HG03064 (cell line): ENCODE data around the gene NOL12.
A peak's percentile ranks its signal among the peaks of the same experiment; 100 is the strongest.

Experiments used
- ATAC-seq: cut with Tn5 transposase; IDR thresholded peaks from one replicate; pipeline ENCODE4 v1.9.1; 2021; ENCODE audit warnings: low read depth; ENCODE audit not compliant: unreplicated experiment

NOL12 gene

DNA sequence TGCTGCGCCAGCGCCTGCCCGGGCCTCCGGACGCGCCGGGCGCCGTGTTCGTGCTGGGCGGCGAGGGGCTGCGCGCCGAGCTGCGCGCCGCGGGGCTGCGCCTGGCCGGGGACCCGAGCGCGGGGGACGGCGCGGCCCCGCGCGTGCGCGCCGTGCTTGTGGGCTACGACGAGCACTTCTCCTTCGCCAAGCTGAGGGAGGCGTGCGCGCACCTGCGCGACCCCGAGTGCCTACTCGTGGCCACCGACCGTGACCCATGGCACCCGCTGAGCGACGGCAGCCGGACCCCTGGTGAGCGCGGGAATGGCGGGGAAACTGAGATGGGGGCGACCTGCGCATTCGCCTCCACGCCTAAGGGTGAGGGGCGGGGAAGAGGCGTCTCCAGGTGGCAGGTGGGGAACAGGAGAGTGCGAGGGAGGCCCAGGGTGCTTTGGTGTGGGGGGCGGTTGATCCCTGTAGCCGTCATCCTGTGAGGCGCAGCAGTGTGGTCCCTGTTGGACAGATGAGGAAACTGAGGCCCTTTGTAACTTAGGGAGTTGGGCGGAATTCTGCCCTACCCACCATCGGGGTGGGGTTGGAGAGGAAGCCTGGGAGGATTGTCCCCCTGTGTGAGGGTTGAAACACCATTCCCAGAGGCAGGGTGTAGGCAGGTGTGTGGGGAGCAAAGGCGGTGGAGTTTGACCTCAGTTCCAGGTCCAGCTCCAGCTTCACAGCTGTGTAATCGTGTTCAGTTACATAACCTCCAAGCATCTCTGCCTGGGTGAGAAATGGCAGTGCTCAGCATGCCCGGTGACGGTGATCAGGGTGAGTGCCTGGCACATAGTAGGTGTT, 26.9 kb upstream of the NOL12 start:
- peak; percentile 7 for ATAC-seq

DNA sequence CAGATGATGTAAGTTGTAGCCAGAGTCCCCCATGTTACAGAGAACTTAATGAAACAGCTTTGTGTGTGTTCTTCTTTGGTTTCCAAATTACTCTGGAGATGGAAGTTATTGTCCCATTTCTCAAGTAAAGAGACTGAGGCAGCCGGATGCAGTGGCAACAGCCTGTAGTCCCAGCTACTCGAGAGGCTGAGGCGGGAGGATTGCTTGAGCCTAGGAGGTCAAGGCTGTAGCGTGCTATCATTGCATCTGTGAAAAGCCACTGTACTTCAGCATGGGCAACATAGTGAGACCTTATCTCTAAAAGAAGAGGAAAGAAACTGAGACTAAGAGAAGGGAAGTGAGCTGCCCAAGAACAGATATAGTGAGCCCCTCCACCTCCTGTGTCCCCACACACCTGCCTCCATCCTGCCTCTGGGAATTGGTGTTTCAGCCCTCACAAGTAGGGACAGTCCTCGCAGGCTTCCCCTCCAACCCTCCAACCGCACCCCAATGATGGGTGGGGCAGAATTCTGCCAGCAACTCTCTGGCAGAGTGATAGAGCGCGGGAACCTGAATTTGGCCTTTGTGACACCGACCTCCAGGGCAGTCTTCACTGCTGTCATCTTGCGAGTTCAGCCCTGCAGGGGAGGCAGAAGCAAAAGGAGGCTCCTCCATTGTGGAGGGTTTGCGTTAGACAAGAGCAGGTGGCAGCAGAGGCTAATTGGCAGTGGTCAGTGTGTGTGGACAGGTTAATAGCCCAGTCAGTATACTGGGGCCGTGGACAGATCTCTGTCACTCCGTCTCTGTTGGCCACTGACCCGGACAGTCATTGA, 26.0 kb upstream of the NOL12 start:
- ATAC-seq: no peak

DNA sequence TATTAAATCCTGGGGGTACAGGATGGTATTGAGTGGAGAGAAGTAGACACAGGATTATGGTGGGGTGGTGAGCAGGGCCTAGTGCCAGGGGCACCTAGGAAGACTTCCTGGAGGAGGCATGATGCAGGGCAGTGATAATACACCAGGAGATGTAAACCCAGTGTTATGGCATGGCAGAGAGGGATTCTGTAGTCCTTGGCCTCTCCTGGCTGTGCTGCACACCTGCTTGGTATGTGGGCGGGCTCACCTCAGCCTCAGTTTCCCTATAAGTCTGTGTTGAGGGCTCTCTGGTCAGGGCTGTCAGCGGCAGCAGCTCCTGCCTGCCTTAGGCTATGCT, 25.5 kb upstream of the NOL12 start:
- ATAC-seq: no peak

DNA sequence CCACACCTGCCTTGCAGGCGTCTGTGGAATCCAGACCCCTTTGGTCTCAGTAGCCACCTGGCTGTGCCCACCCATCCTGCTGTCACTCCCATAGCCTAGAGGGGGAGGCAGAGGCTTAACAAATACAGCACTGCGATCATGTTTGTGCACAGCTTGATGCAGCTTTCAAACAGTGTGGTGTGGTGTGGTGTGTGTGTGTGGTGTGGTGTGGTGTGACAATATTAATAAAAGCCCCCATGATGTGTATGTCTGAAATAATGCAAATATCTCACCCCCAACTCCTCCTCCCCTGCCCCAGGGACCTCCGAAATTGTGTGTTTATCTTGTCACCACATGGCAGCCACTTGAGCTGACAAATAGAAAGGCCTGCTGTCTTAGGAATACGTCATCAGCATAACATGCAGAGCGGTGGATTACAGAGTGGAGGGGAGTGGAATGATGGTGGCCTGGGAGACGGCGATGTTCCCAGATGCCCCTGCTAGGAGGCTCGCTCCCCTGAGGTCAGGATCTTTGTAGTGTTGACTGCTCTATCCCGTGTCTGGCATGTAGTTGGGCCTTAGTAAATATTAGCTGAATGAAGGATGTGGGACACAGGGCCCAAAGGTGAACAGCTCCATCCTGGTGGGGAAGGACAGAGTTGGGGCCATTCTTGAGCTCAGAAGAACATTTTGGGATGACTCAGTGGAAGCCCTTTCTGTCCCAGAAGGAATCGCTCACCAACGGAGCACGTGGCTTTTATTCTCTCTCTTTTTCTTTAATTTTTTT, 24.8 kb upstream of the NOL12 start:
- ATAC-seq: no peak

DNA sequence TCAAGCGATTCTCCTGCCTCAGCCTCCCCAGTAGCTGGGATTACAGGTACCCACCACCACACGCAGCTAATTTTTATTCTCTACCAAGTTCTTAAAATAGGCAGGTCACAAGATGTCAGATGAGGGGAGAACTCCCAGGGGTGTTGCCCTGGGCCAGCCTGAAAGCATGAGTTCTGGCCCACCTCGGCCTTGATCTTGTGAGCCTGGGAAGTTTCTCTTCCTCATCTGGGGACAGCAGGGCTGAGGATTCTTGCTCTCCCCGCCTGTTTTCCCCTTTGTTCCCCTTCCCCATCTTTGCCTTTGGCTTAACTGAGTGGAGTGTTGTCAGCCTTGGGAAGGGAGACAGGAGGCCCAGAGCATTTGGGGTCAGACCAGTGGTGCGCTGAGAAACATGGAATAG, 24.1 kb upstream of the NOL12 start:
- ATAC-seq: no peak

DNA sequence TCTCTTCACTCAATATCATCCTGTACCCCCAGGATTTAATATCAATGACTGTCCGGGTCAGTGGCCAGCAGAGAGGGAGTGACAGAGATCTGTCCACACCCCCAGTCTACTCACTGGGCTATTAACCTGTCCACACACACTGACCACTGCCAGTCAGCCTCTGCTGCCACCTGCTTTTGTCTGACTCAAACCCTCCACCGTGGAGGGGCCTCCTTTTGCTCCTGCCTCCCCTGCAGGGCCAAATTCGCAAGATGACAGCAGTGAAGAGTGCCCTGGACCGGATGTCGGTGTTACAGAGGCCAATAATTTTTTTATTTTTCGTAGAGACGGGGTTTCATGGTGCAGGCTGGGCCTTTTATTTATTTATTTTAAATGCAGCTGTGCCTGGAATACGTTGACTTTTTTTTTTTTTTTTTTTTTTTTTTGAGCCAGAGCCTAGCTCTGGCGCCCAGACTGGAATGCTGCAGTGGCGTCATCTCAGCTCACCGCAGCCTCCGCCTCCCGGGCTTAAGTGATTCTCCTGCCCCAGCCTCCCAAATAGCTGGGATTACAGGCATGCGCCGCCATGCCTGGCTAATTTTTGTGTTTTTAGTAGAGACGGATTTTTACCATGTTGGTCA, 22.5 kb upstream of the NOL12 start:
- ATAC-seq: no peak

DNA sequence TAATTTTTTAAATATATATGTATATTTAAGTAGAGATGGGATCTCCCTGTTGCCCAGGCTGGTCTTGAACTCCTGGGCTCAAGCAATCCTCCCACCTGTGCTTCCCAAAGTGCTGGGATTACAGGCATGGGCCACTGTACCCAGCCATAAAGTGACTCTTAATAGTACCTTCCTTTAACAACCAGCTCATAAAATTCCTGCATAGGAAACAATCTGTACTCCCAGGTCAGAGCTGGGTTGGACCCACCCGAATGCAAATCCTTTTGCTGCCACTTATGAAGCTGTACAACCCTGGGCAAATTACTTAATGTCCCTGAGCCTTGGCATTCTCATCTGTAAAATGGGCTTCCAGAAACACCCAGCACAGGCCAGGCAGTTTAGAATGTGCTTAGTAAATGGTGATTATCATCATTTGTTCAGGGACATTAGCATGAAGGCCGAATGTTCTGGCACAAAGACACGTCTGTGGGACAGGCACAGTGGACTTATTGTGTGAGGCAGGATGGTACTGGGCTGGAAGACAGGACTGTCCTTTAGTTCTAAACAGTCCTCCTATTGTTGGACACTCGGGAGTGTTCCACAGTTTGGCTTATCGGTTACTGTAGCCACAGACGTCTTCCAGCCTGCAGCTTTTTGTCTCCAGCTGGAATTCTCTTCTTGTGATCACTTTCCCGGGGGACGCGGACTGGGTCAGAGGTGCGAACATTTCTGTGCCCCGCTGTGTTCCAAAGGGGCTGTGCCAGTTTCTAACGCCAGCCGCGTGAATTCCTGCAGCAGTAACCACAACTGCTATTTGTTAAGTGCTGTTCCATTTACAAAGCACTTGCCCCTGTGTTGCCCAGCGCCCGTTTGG, 21.7 kb upstream of the NOL12 start:
- no peak for ATAC-seq

DNA sequence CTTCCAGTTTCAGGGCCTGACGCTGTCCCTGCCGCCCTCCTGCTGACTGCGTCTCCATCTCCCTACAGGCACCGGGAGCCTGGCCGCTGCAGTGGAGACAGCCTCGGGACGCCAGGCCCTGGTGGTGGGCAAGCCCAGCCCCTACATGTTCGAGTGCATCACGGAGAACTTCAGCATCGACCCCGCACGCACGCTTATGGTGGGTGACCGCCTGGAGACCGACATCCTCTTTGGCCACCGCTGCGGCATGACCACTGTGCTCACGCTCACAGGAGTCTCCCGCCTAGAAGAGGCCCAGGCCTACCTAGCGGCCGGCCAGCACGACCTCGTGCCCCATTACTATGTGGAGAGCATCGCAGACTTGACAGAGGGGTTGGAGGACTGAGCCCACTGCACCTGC, 20.7 kb upstream of the NOL12 start:
- ATAC-seq: no peak

DNA sequence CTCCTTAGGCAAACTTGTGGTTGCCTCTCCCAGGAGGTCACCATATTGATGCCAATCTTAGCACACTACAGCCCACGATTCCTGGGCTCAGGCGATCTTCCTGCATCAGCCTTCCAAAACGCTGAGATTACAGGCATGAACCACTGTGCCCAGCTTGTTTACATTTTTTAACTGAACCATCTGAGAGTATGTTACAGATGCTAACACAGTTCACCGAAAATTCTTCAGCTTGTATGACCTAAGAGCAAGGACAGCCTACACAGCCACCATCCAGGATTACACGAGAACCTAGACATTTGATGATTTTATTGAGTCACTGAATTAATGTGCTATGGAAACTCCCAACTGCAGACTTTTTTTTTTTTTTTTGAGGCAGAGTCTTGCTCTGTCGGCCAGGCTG, 16.6 kb upstream of the NOL12 start:
- ATAC-seq: no peak

DNA sequence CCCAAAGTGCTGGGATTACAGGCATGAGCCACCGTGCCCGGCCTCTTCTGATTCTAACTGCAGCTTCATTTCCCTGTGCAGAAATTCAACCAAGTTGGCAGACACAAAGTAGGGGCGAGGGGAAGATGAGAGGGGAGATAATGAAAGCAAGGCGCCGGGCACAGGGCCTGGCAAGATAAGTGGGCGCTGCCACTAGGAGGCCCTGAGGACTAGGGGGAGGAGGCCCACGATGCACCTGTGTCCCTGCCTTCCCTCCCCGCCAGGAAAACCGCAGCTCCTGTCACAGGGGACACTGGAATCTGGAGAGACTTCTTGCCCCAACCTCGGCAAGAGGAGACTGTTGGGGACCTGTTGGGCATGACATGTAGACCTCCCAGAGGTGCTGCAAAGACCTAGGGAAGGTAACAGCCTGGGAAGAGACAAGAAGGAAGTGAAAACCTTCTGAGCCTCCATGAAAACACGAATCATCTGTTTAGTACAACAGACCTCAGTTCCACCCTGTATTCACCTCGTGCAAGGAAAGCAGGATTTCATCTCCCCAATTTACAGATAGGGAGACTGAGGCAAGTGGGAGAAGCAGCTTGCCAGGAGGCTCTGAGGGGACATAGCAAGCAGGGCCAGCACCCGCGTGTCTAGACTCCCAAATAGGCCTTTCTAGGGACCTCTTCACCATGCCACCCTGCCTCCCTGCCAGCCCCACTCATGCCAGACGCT, 13.8 kb upstream of the NOL12 start:
- no peak for ATAC-seq

DNA sequence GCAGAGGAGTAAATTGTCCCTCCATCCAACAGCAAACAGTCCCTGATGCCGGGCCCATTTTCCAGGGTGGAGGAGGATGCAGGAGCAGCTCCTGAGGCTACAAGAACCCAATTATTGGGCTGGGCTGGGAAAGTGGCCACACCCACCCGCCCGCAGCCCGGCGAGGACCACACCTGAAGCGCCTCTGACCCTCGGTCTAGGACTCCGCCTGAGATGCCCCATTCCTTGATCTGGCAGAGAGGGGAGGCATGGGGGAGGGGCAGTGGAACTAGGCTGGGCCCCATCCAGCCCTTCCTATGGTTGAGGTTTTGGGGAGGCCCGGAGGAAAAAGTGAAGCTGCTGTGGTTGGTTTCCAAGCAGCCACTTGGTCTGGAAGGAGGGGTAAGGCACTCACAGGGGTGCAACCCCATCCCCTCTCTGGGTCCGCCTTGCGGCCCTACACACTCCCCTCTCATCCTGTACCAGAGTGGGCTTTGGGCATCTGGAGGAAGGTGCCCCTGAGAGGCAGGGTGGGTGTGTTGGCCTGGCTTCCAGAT, 13.2 kb upstream of the NOL12 start:
- ATAC-seq: no peak

DNA sequence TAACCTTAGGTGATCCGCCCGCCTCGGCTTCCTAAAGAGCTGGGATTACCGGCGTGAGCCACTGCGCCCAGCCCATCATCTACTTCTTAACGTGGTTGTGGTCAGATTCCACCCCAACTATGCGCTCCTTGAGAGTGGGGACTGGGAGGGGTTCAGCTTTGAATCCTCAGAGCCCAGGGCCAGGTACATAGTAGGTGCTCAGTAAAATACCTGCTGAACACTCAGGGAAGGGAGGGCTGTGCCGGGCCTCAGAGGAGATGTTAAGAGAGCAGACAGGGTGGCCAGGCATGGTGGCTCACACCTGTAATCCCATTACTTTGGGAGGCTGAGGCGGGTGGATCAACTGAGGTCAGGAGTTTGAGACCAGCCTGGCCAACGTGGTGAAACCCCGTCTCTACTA, 11.9 kb upstream of the NOL12 start:
- no peak for ATAC-seq

DNA sequence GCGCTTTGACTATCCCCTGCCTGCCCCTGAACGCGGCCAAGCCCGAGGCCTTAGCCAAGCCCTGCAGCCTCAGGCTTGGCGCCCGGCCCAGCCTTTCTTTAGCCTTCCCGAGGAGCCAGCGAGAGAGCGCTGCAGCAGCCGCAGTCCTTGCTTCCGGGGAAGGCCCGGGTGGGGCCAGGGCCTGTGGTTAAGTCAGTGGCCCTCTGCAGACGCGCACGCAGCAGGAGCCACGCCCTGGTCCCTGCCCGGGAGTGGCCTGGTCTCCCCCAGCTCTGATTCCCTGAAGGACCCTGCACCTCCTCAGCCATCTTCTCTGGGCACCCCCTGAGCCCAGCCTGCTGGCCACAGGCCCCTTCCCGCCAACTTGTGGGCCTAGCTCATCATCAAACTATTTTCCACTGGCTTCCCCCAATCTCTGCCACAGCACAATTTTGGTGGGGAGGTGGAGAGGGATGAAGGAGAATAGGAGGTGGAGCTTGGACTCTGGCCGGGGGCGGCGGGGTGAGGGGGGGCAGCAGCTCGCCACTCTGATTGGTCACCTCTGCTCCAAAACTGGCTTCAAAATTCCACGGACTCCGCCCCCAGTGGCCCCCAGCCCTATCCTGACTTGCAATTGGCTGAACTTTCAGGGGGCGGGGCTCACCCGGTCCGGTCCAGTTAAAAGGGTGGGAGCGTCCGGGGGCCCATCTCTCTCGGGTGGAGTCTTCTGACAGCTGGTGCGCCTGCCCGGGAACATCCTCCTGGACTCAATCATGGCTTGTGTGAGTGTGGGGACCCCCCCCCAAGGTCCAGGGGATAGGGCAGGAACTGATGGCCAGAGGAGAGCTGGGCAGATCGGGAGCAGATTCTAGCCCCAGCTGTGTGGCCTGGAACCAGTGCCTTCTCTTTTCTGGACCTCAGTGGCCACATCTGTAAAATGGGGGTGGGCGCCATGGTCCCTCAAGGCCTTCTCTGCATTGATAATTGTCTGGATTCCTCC, 10.9 kb upstream of the NOL12 start, which contains the start of gene LGALS1:
Gene LGALS1 (plus strand): TSS at position 686 of the 979 bp plus-strand sequence. CDS start 67 bp downstream, at position 753.
- peak; percentile 43 for ATAC-seq

DNA sequence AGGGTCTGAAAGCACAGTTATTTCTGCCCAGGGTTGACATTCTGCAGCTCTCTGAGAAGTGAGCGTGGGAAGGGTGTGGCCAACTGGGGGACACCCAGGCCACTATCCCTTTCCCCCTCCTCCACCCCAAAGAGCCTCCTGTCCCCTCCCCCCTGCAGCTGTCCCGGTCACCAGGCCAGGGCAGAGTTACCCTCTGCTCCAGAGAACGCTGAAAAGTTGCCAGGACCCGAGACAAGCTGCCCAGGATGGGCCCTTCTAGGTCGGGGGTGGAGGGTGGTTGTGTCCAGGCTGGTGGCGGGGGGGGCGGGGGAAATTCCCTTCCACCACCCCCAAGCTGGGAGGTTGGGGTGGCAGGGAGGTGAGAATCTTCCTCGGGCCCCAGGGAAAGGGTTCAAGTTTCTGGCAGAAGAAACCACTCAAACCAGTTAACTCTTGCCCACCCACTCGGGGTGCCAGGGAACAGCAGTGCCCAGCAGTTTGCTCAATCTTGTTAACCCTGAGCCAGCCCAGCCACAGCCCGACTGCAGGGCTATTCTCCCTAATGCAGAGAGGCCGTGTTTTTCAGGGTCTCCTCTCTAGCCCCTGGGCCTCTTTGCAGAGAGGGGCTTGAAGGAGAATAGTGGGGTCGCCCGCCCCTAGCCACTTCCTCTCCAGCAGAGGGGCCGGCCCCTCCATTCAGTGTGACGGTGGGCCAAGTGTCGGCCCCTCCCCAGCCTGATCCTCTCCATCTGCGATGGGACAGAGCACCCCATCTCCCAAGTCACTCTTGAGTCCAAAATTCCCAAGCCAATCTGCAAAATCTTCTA, 10.0 kb upstream of the NOL12 start:
- no peak for ATAC-seq

DNA sequence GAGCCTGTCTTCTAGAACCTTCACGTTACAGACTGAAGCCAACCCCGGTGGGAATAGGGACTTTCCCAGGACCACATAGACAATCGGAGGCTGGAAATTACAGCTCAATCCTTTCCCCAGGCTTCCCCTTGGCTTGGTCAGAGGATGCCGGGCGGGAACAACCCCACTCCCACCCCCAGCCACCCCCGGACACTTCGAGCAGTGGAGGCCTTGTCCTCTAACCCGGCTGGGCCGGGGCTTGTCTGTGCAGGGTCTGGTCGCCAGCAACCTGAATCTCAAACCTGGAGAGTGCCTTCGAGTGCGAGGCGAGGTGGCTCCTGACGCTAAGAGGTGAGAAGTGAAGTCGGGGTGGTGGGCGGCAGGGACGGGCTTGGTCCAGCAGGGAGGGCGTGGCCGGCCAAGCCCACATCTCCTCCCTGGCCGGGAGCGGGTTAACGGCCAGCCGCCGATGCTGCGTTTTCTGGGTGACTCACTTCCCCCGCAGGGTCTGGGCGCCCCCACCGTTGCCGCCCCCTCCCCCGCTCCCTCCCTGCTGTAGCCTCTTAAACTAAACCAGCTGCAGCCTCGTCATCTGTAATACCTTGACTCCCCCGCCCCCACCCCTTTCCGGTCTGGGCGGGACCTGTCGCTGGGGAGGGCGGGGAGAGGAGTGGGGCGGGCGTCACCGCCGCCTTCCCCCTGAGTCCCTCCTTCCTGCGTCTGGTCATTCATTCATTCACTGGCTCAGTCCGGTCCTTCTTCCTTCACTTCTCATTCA, 9.2 kb upstream of the NOL12 start:
- ATAC-seq: no peak

DNA sequence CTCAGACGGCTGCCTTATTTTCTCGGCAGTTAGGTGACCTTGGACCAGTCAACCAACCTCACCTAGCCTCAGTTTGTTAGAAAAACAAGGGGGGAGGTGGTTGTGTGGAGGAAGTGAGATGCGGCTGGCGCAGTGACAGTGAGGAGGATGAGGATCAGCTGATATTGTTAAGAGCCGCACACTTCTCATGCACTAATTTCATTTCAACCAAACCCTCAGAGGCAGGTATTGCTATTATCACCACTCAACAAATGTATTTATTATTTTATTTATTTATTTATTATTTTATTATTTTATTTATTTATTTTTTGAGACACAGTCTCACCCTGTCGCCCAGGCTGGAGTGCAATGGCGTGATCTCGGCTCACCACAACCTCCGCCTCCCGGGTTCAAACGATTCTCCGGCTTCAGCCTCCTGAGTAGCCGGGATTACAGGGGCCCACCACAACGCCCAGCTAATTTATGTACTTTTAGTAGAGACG, 8.6 kb upstream of the NOL12 start:
- ATAC-seq: no peak
